Esophagus squamous epithelium (tissue), 4 donors: ENCODE results near the gene UBAC2.
A peak's percentile ranks its signal among the peaks of the same experiment; 100 is the strongest.

Experiments
- CTCF ChIP-seq, 6 experiments: fragments of 450-650 bp in 4 of 6; fragments of 200-600 bp in 2 of 6; sonication (generic) in 2 of 6; IDR thresholded peaks; one replicate each; pipeline ENCODE4 v1.5.1; 2016 to 2019; ENCODE audit warnings: antibody characterized with exemption in 6 of 6, mild to moderate bottlenecking in 4 of 6, moderate library complexity in 4 of 6
- POLR2A ChIP-seq, 4 donors: fragments of 450-650 bp; IDR thresholded peaks; one replicate each; pipeline ENCODE4 v1.6.1; 2017; ENCODE audit warnings: antibody characterized with exemption in 4 of 4, mild to moderate bottlenecking in 4 of 4, moderate library complexity in 3 of 4

GRCh38 chr13:99386911-99387788 is 186.5 kb downstream of the UBAC2 start:
- TF ChIP-seq CTCF (IDR thresholded peaks at IDR 0.05): peak; percentile 48 to 71 (median 57)
- no peak for TF ChIP-seq POLR2A (IDR thresholded peaks at IDR 0.05)
